T47D (cell line): ENCODE measurements around the gene RRP12.

Experiments used
- DNase-seq, 2 experiments: peaks; one replicate each; pipeline versions ENCODE4 v3.0.0 to v3.0.0-alpha.2; 2011 to 2012; ENCODE audit warnings: low read depth in 1 of 2, low spot score in 1 of 2
- JUND ChIP-seq: IDR thresholded peaks from 2 replicates; pipeline ENCODE4 v1.6.1; 2012; ENCODE audit warnings: low read depth
- in situ Hi-C: cut with HindIII; loops from 2 replicates; pipeline ENCODE4 v1.10.0; 2016; ENCODE audit warnings: low sequenced_read_pairs, low pct_unique_long_range_greater_than_20kb

Gene RRP12, protein sequence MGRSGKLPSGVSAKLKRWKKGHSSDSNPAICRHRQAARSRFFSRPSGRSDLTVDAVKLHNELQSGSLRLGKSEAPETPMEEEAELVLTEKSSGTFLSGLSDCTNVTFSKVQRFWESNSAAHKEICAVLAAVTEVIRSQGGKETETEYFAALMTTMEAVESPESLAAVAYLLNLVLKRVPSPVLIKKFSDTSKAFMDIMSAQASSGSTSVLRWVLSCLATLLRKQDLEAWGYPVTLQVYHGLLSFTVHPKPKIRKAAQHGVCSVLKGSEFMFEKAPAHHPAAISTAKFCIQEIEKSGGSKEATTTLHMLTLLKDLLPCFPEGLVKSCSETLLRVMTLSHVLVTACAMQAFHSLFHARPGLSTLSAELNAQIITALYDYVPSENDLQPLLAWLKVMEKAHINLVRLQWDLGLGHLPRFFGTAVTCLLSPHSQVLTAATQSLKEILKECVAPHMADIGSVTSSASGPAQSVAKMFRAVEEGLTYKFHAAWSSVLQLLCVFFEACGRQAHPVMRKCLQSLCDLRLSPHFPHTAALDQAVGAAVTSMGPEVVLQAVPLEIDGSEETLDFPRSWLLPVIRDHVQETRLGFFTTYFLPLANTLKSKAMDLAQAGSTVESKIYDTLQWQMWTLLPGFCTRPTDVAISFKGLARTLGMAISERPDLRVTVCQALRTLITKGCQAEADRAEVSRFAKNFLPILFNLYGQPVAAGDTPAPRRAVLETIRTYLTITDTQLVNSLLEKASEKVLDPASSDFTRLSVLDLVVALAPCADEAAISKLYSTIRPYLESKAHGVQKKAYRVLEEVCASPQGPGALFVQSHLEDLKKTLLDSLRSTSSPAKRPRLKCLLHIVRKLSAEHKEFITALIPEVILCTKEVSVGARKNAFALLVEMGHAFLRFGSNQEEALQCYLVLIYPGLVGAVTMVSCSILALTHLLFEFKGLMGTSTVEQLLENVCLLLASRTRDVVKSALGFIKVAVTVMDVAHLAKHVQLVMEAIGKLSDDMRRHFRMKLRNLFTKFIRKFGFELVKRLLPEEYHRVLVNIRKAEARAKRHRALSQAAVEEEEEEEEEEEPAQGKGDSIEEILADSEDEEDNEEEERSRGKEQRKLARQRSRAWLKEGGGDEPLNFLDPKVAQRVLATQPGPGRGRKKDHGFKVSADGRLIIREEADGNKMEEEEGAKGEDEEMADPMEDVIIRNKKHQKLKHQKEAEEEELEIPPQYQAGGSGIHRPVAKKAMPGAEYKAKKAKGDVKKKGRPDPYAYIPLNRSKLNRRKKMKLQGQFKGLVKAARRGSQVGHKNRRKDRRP (N-terminal part only)

DNA sequence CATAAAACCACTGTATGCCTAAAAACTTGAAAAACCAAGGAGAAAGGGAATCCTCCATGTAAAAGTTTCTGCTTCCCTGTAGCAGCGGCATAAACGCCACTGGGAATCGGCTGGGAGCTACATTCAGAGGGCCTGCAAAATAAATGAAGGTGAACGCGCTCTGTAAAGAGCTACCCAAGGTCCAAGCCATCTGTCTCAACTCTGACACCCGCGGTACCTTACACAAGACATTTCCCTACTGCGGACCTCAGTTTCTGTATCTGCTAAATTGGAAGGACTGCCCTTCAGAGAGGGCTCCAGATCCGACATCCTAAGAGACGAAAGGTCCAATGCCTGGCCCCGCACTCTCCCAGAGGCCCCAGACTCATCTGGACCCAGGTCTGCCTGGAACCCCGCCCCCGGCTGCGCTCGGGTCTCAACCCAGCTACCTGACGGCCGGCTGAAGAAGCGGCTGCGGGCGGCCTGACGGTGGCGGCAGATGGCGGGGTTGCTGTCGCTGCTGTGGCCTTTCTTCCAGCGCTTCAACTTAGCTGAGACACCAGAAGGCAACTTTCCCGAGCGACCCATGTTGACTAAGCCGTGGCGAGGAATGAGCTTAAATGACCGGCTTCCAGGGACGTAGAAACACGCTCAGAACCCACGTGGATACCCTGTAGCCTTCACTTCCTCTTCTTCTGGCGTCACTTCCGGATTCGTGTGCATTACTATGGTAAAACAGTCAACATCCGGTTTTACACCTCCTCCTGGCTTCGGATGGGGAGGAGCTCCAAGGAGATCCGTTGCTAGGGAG is at the start of gene RRP12:
RRP12 (minus strand) TSS at position 676 of the 790 bp plus-strand sequence; CDS start at position 567, 109 bp downstream.
- TF ChIP-seq JUND, result no peak
- in situ Hi-C loops, result no loop called here
- DNase-seq, result peak; percentile 99 to 100

DNA sequence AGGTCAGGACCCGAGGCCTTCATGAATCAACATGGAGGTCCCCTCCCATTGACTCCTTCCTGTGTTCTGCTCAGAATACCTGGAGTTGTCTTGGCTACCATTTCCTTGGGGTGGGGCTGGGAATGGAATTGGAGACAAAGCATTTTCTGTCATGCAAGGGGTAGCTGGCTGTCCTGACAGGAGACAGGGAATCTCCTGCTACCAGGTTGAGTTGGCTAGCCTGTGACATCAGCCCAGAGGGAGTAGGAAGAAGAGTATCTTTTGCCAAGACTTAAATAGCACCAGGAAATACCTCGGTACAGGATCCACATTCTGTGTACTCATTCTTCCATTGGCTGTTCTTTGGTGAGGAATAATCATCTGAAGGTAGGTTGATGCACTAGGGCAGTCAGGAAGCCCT is 49.7 kb upstream of the RRP12 start:
- in situ Hi-C loops, result no loop called here
- no peak for TF ChIP-seq JUND
- peak in 1 of 2 experiments; percentile 32 for DNase-seq

- in situ Hi-C loops, result no loop called here
- TF ChIP-seq JUND, result no peak
- peak; percentile 98 to 99 for DNase-seq
Observed at GRCh38 chr10:97445722-97446639, 44.8 kb upstream of the RRP12 start, which contains the start of the genes EXOSC1 and ZDHHC16. EXOSC1 (minus strand) TSS chr10:97446006; CDS start chr10:97445985, 21 bp downstream. ZDHHC16 (plus strand) TSS chr10:97446175; CDS start chr10:97451676, 5,501 bp downstream.

GRCh38 chr10:97445357-97445721 is 44.2 kb upstream of the RRP12 start:
- no peak for DNase-seq
- in situ Hi-C loops, result no loop called here
- TF ChIP-seq JUND, result no peak

- in situ Hi-C loops, result no loop called here
- no peak for TF ChIP-seq JUND
- DNase-seq, result no peak
Observed at GRCh38 chr10:97444212-97444611, 43.1 kb upstream of the RRP12 start.

- DNase-seq, result no peak
- in situ Hi-C loops, result no loop called here
- no peak for TF ChIP-seq JUND
Observed at GRCh38 chr10:97442277-97442676, 41.1 kb upstream of the RRP12 start.

GRCh38 chr10:97435211-97435610 is 34.1 kb upstream of the RRP12 start:
- no peak for DNase-seq
- TF ChIP-seq JUND, result no peak
- in situ Hi-C loops, result no loop called here

- DNase-seq, result no peak
- no peak for TF ChIP-seq JUND
Observed at GRCh38 chr10:97434557-97434956, 33.4 kb upstream of the RRP12 start.

GRCh38 chr10:97434055-97434454 is 32.9 kb upstream of the RRP12 start:
- in situ Hi-C loops, result no loop called here
- peak in 1 of 2 experiments; percentile 59 for DNase-seq
- TF ChIP-seq JUND, result no peak

More at GRCh38 chr10:97434557-97434956, 33.4 kb upstream of the RRP12 start:
- in situ Hi-C loops, result no loop called here

DNA sequence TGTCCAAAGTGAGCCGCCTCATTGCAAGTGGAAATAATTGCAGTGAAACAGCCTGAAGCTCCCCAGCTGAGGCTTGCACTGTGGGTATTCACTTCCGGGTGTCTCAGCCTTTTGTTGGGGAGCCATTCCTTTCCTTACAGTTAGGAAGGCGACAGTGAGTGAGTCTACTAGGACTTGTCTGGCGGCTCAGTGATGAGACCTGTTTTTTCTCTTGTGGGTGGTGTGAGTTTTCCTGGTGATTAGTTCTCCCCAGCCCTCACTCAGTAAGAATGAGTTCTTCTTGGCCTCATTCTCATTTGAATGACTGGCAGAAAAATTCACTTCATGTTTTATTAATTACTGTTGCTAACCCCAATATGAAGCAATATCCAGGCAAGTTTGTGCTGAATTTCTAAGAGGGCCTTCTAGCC is 27.4 kb upstream of the RRP12 start:
- no peak for TF ChIP-seq JUND
- in situ Hi-C loops, result no loop called here
- no peak for DNase-seq
